Keratinocyte (primary cell): ENCODE measurements around the gene GRWD1. TPM values are rescaled to one million over a fixed set of nuclear protein-coding genes. Genes with fewer than 3 reads are reported as not detected.

ENCODE experiments used
- DNase-seq: peaks from one replicate; pipeline ENCODE4 v3.0.0-alpha.2; 2011; ENCODE audit warnings: low read depth, missing footprints, low spot score
- FAIRE-seq: peaks from 2 replicates; lab custom pipeline; 2011; peaks lifted over from hg19 to GRCh38; lab: Jason Lieb, UNC
- H2AFZ ChIP-seq: 2 replicates; pipeline ENCODE4 v1.6.0; 2012; ENCODE audit warnings: low read length, control low read depth, inconsistent platforms; ENCODE audit not compliant: control insufficient read depth
- H3K27ac ChIP-seq: 2 replicates; pipeline ENCODE4 v1.5.1; 2011; ENCODE audit warnings: low read length; ENCODE audit not compliant: control insufficient read depth, insufficient read depth
- H3K27me3 ChIP-seq: 3 replicates; pipeline ENCODE4 v1.6.0; 2011; ENCODE audit warnings: low read length; ENCODE audit not compliant: control insufficient read depth, insufficient read depth; ENCODE audit errors: extremely low read depth
- H3K36me3 ChIP-seq, 2 experiments: 2 replicates in 1 of 2; 3 replicates in 1 of 2; pipeline ENCODE4 v1.5.1; 2011; ENCODE audit warnings: low read length in 2 of 2, mild to moderate bottlenecking in 1 of 2; ENCODE audit not compliant: control insufficient read depth in 2 of 2, insufficient read depth in 2 of 2; ENCODE audit errors: extremely low read depth in 1 of 2
- H3K4me1 ChIP-seq: 3 replicates; pipeline ENCODE4 v1.5.1; 2011; ENCODE audit warnings: low read length; ENCODE audit not compliant: control insufficient read depth, insufficient read depth; ENCODE audit errors: extremely low read depth
- H3K4me2 ChIP-seq: 3 replicates; pipeline ENCODE4 v1.6.0; 2011; ENCODE audit warnings: low read depth, low read length; ENCODE audit not compliant: control insufficient read depth, insufficient read depth; ENCODE audit errors: extremely low read depth
- H3K4me3 ChIP-seq, 3 experiments: fragments of 200-600 bp in 1 of 3; sonication (generic) in 1 of 3; 2 replicates in 2 of 3; 3 replicates in 1 of 3; pipeline ENCODE4 v1.5.1; 2011 to 2016; ENCODE audit warnings: low read length in 3 of 3, mild to moderate bottlenecking in 3 of 3, control low read depth in 2 of 3, inconsistent platforms in 1 of 3, low read depth in 1 of 3, mixed read lengths in 1 of 3, mixed run types in 1 of 3, moderate library complexity in 1 of 3; ENCODE audit not compliant: control insufficient read depth in 2 of 3, insufficient read depth in 2 of 3; ENCODE audit errors: extremely low read depth in 1 of 3
- H3K79me2 ChIP-seq: 2 replicates; pipeline ENCODE4 v1.6.0; 2012; ENCODE audit warnings: low read length; ENCODE audit not compliant: control insufficient read depth, insufficient read depth
- H3K9ac ChIP-seq: 3 replicates; pipeline ENCODE4 v1.6.0; 2011; ENCODE audit warnings: low read length; ENCODE audit not compliant: control insufficient read depth, insufficient read depth; ENCODE audit errors: extremely low read depth
- H3K9me1 ChIP-seq: 3 replicates; pipeline ENCODE4 v1.6.0; 2011; ENCODE audit warnings: low read length; ENCODE audit not compliant: control insufficient read depth, insufficient read depth; ENCODE audit errors: extremely low read depth
- H3K9me3 ChIP-seq: 2 replicates; pipeline ENCODE4 v1.5.1; 2012; ENCODE audit warnings: low read depth, low read length; ENCODE audit not compliant: control insufficient read depth
- H4K20me1 ChIP-seq: 3 replicates; pipeline ENCODE4 v1.6.0; 2011; ENCODE audit warnings: low read length; ENCODE audit not compliant: control insufficient read depth, insufficient read depth; ENCODE audit errors: extremely low read depth
- EZH2 ChIP-seq: IDR thresholded peaks from one replicate; pipeline ENCODE4 v1.6.1; 2012; ENCODE audit warnings: inconsistent platforms, mild to moderate bottlenecking, low read length, moderate library complexity
- dilution Hi-C: fragments of 300-500 bp; cut with MboI; formaldehyde crosslinking; loops from one replicate; pipeline ENCODE4 v1.7.0; 2020; ENCODE audit warnings: low sequenced_read_pairs; ENCODE audit not compliant: extremely low pct_ligation_motif_present
- polyA plus RNA-seq, 5 experiments: library from polyadenylated mRNA; depleted of rRNA in 3 of 5; stranded (reverse) in 3 of 5; stranded (forward) in 1 of 5; unstranded in 1 of 5; fragments of >200 nt; gene quantifications; 1 replicate in 1 of 5; 2 replicates in 3 of 5; 3 replicates in 1 of 5; pipeline versions ENCODE4 v1.2.1 to v1.2.3, GENCODE V29; 2011 to 2012; ENCODE audit warnings: missing spikeins in 2 of 5, low read depth in 1 of 5, low replicate concordance in 1 of 5
- TF ChIP-seq, protein P1 (sequence below), 3 experiments: IDR thresholded peaks in 1 of 3; conservative IDR thresholded peaks in 1 of 3; optimal IDR thresholded peaks in 1 of 3; 2 replicates in 2 of 3; 3 replicates in 1 of 3; pipeline versions ENCODE3 to v1.5.1; 2011; ENCODE audit warnings: low read length in 3 of 3, mild to moderate bottlenecking in 3 of 3, moderate library complexity in 2 of 3, control low read depth in 1 of 3, inconsistent platforms in 1 of 3; ENCODE audit not compliant: insufficient read depth in 2 of 3; ENCODE audit errors: extremely low read depth in 1 of 3

GRWD1 gene
- polyA plus RNA-seq, 1 donor (not counting 4 experiments of a cell fraction or from before 2014, with no cell fraction given): 26.1 TPM

DNA sequence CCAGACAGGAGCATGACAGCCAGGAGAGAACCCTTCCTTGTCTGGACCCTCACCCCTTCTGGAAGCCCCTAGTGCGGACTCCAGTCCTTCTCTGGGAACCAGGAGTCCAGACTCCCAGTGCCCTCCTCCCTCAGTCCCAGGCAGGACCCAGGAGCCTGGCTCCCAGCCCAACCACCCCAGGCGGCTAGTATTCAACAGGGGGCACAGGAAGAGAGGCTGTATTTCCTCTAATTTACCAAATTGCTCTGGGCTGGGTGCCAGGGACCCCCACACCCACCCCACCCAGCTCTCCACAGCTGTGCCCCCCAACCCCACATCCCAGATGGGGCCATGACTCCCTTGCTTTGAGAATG, 49.0 kb upstream of the GRWD1 start:
- peak overlapping the region; percentile 73 for H3K4me2 ChIP-seq
- H3K4me3 ChIP-seq: no peak overlapping the region
- no peaks in the 10 kb centered on the region for H3K79me2 ChIP-seq
- H3K9ac ChIP-seq: no peak overlapping the region
- no peaks in the 10 kb centered on the region for H4K20me1 ChIP-seq
- H3K9me3 ChIP-seq: no peaks in the 10 kb centered on the region
- no peaks in the 10 kb centered on the region for H3K36me3 ChIP-seq
- DNase-seq (no peak), FAIRE-seq (no peak)
- peaks cover 37% of the 10 kb centered on the region for H3K27me3 ChIP-seq
- no peak overlapping the region for H2AFZ ChIP-seq
- H3K9me1 ChIP-seq: no peaks in the 10 kb centered on the region
- peaks cover 14% of the 10 kb centered on the region for H3K4me1 ChIP-seq
- no peak for TF ChIP-seq EZH2
- TF ChIP-seq, protein P1, sequence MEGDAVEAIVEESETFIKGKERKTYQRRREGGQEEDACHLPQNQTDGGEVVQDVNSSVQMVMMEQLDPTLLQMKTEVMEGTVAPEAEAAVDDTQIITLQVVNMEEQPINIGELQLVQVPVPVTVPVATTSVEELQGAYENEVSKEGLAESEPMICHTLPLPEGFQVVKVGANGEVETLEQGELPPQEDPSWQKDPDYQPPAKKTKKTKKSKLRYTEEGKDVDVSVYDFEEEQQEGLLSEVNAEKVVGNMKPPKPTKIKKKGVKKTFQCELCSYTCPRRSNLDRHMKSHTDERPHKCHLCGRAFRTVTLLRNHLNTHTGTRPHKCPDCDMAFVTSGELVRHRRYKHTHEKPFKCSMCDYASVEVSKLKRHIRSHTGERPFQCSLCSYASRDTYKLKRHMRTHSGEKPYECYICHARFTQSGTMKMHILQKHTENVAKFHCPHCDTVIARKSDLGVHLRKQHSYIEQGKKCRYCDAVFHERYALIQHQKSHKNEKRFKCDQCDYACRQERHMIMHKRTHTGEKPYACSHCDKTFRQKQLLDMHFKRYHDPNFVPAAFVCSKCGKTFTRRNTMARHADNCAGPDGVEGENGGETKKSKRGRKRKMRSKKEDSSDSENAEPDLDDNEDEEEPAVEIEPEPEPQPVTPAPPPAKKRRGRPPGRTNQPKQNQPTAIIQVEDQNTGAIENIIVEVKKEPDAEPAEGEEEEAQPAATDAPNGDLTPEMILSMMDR (optimal IDR thresholded peaks at IDR 0.05 in 1 of 3, IDR thresholded peaks at IDR 0.05 in 1 of 3, conservative IDR thresholded peaks at IDR 0.05 in 1 of 3; ENCODE audit: extremely low read depth in 1 of 3, insufficient read depth in 2 of 3, low read length in 3 of 3): no peak
- dilution Hi-C loops: no loop called here
- no peak overlapping the region for H3K27ac ChIP-seq

GRCh38 chr19:48397263-48398101, 48.3 kb upstream of the GRWD1 start:
- no peak for TF ChIP-seq EZH2
- TF ChIP-seq, protein P1 (optimal IDR thresholded peaks at IDR 0.05 in 1 of 3, IDR thresholded peaks at IDR 0.05 in 1 of 3, conservative IDR thresholded peaks at IDR 0.05 in 1 of 3; ENCODE audit: extremely low read depth in 1 of 3, insufficient read depth in 2 of 3, low read length in 3 of 3): no peak
- Histone ChIP-seq H3K4me3 (peak overlapping the region; percentile 31 to 65 (median 60)), H3K79me2 (no peaks in the 10 kb centered on the region), H3K27ac (no peak overlapping the region), H3K4me2 (peak overlapping the region; percentile 73), H3K27me3 (peaks cover 37% of the 10 kb centered on the region), H3K9ac (peak overlapping the region; percentile 74), H3K9me1 (no peaks in the 10 kb centered on the region), H3K9me3 (no peaks in the 10 kb centered on the region), H3K4me1 (peaks cover 14% of the 10 kb centered on the region), H3K36me3 (no peaks in the 10 kb centered on the region), H2AFZ (peak overlapping the region; percentile 12), H4K20me1 (no peaks in the 10 kb centered on the region)
- FAIRE-seq (no peak), DNase-seq (no peak)
- dilution Hi-C loops: no loop called here
